ENCODE results near the gene EPYC. TPM values are rescaled to one million over a fixed set of nuclear protein-coding genes. Genes with fewer than 3 reads are reported as not detected.

The EPYC gene
- total and polyA plus RNA-seq, 4 donors, result not detected

DNA sequence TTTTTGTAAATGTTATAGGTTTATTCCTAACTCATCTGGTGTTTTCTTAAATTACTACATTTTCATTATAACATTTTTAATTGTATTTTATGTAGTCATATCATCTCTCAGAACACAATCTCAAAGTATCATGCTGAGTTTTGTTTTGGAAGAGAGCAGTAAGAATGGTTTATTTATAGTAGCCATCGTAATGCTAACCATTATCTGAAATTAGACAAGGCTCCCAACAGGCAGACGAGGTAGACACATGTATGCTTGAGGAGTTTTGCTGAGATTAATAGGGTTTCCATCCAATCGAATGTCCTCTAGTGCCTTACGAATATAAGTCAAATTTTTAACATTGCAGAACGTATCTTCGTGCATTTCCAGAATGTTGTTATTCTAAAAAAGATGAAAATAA lies 40.8 kb downstream of the EPYC start:
- DNase-seq (ENCODE audit: low spot score), result no peak
- WGBS, result 83% methylated on average over 6 of the region's 6 CpGs
- Histone ChIP-seq H3K27me3 (ENCODE audit: control insufficient read depth in 4 of 4, insufficient read depth in 4 of 4, low read length in 3 of 4) (no peaks in the 10 kb centered on the region), H3K4me1 (ENCODE audit: control insufficient read depth in 4 of 4, insufficient read depth in 4 of 4, low read length in 3 of 4) (no peaks in the 10 kb centered on the region), H3K4me3 (ENCODE audit: low read depth in 1 of 3, low read length in 3 of 3) (no peak overlapping the region), H3K36me3 (ENCODE audit: control insufficient read depth in 4 of 4, insufficient read depth in 3 of 4, low read depth in 1 of 4, low read length in 3 of 4) (no peaks in the 10 kb centered on the region), H3K9ac (ENCODE audit: low read depth in 1 of 2, low read length in 2 of 2) (no peak overlapping the region), H3K27ac (ENCODE audit: low read depth in 1 of 2, low read length in 2 of 2) (no peak overlapping the region), H3K9me3 (ENCODE audit: control insufficient read depth in 4 of 4, low read length in 3 of 4) (no peaks in the 10 kb centered on the region)
- TF ChIP-seq ZBTB33 (IDR thresholded peaks at IDR 0.05), result no peak
- TF ChIP-seq NR2F2 (IDR thresholded peaks at IDR 0.05), result no peak
- TF ChIP-seq REST (IDR thresholded peaks at IDR 0.05), result no peak
- TF ChIP-seq, protein P1, sequence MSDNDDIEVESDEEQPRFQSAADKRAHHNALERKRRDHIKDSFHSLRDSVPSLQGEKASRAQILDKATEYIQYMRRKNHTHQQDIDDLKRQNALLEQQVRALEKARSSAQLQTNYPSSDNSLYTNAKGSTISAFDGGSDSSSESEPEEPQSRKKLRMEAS (IDR thresholded peaks at IDR 0.05), result no peak
- TF ChIP-seq, protein P2, sequence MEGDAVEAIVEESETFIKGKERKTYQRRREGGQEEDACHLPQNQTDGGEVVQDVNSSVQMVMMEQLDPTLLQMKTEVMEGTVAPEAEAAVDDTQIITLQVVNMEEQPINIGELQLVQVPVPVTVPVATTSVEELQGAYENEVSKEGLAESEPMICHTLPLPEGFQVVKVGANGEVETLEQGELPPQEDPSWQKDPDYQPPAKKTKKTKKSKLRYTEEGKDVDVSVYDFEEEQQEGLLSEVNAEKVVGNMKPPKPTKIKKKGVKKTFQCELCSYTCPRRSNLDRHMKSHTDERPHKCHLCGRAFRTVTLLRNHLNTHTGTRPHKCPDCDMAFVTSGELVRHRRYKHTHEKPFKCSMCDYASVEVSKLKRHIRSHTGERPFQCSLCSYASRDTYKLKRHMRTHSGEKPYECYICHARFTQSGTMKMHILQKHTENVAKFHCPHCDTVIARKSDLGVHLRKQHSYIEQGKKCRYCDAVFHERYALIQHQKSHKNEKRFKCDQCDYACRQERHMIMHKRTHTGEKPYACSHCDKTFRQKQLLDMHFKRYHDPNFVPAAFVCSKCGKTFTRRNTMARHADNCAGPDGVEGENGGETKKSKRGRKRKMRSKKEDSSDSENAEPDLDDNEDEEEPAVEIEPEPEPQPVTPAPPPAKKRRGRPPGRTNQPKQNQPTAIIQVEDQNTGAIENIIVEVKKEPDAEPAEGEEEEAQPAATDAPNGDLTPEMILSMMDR (IDR thresholded peaks at IDR 0.05; ENCODE audit: low read depth, low read length, missing input control), result no peak
- TF ChIP-seq HNF4A (conservative IDR thresholded peaks at IDR 0.05), result no peak
- no peak for TF ChIP-seq RXRA (IDR thresholded peaks at IDR 0.05)
- TF ChIP-seq HNF4G (IDR thresholded peaks at IDR 0.05), result no peak
- no peak for TF ChIP-seq YY1 (IDR thresholded peaks at IDR 0.05)
- no peak for TF ChIP-seq TAF1 (conservative IDR thresholded peaks at IDR 0.05)
- no peak for TF ChIP-seq SP1 (IDR thresholded peaks at IDR 0.05)
- no peak for TF ChIP-seq RAD21 (IDR thresholded peaks at IDR 0.05)
- no peak for TF ChIP-seq FOXA2 (IDR thresholded peaks at IDR 0.05)
- TF ChIP-seq GABPA (IDR thresholded peaks at IDR 0.05 in 1 of 2, conservative IDR thresholded peaks at IDR 0.05 in 1 of 2), result no peak
- no peak for TF ChIP-seq FOXA1 (IDR thresholded peaks at IDR 0.05)
- no peak for TF ChIP-seq JUND (IDR thresholded peaks at IDR 0.05)
- TF ChIP-seq ATF3 (IDR thresholded peaks at IDR 0.05), result no peak
- TF ChIP-seq EGR1 (IDR thresholded peaks at IDR 0.05; ENCODE audit: low read depth in 2 of 2), result no peak

Measured in liver (tissue), 9 donors.